ENCODE data around the gene MACF1.

Gene MACF1

GRCh38 chr1:39478126-39478915 is 273.8 kb downstream of the MACF1 start:
- no peak overlapping the region for H3K27ac ChIP-seq
- DNase-seq, result no peak
- no peak overlapping the region for H3K4me3 ChIP-seq (ENCODE audit: low read depth, low read length)
- H3K36me3 ChIP-seq, result peaks cover 48% of the 10 kb centered on the region
- no peaks in the 10 kb centered on the region for H3K27me3 ChIP-seq (ENCODE audit: insufficient read depth, low read depth, severe bottlenecking)
- TF ChIP-seq CTCF (IDR thresholded peaks at IDR 0.05; ENCODE audit: low read depth, low read length), result no peak
- H3K9me3 ChIP-seq (ENCODE audit: severe bottlenecking), result no peaks in the 10 kb centered on the region

- H3K9me3 ChIP-seq (ENCODE audit: severe bottlenecking), result no peaks in the 10 kb centered on the region
- no peak for TF ChIP-seq CTCF (IDR thresholded peaks at IDR 0.05; ENCODE audit: low read depth, low read length)
- DNase-seq, result no peak
- H3K27me3 ChIP-seq (ENCODE audit: insufficient read depth, low read depth, severe bottlenecking), result no peaks in the 10 kb centered on the region
- no peak overlapping the region for H3K4me3 ChIP-seq (ENCODE audit: low read depth, low read length)
- H3K27ac ChIP-seq, result no peak overlapping the region
- H3K36me3 ChIP-seq, result peaks cover 65% of the 10 kb centered on the region
Observed at GRCh38 chr1:39481289-39481688, 276.8 kb downstream of the MACF1 start.

- Histone ChIP-seq H3K36me3 (peaks cover 70% of the 10 kb centered on the region), H3K9me3 (ENCODE audit: severe bottlenecking) (no peaks in the 10 kb centered on the region), H3K4me3 (ENCODE audit: low read depth, low read length) (no peak overlapping the region), H3K27me3 (ENCODE audit: insufficient read depth, low read depth, severe bottlenecking) (no peaks in the 10 kb centered on the region), H3K27ac (no peak overlapping the region)
- no peak for DNase-seq
- TF ChIP-seq CTCF (IDR thresholded peaks at IDR 0.05; ENCODE audit: low read depth, low read length), result no peak
Observed at GRCh38 chr1:39483276-39483675, 278.8 kb downstream of the MACF1 start.

GRCh38 chr1:39484564-39484963 is 280.1 kb downstream of the MACF1 start:
- no peak for DNase-seq
- Histone ChIP-seq H3K27me3 (ENCODE audit: insufficient read depth, low read depth, severe bottlenecking) (no peaks in the 10 kb centered on the region), H3K27ac (no peak overlapping the region), H3K9me3 (ENCODE audit: severe bottlenecking) (no peaks in the 10 kb centered on the region), H3K4me3 (ENCODE audit: low read depth, low read length) (no peak overlapping the region), H3K36me3 (peaks cover 57% of the 10 kb centered on the region)
- no peak for TF ChIP-seq CTCF (IDR thresholded peaks at IDR 0.05; ENCODE audit: low read depth, low read length)

DNA sequence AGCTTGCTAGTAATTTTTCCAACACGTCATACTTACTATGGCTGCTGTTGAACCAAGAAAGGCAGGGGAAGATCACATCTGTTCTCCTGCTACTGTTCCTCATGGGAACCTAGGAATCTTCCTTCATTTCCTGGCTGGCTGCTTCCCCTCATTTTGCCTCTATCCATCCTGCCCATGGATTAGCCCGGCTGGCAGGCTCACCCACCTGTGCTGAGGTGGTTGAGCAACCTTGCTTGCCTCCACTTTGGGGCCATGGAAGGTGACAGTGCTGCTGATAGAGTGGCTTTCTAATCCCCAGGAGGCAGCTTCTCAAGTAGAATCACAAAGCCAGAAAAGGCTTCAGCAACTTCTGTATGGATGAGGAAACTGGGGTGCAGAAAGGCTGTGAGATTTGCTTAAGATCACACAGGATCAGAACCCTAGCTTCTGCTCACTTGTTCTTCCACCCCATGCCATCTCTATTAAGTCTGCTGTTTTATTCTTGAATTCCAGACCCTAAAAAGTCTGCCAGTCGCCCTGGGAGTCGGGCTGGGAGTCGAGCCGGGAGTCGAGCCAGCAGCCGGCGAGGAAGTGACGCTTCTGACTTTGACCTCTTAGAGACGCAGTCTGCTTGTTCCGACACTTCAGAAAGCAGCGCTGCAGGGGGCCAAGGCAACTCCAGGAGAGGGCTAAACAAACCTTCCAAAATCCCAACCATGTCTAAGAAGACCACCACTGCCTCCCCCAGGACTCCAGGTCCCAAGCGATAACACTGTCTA is 280.7 kb downstream of the MACF1 start:
- no peaks in the 10 kb centered on the region for H3K9me3 ChIP-seq (ENCODE audit: severe bottlenecking)
- H3K27me3 ChIP-seq (ENCODE audit: insufficient read depth, low read depth, severe bottlenecking), result no peaks in the 10 kb centered on the region
- TF ChIP-seq CTCF (IDR thresholded peaks at IDR 0.05; ENCODE audit: low read depth, low read length), result no peak
- no peak for DNase-seq
- peaks cover 50% of the 10 kb centered on the region for H3K36me3 ChIP-seq
- H3K27ac ChIP-seq, result no peak overlapping the region
- H3K4me3 ChIP-seq (ENCODE audit: low read depth, low read length), result no peak overlapping the region
